HUES6 (cell line): ENCODE data around the gene TULP4.
"Not testable (repeated sequence)": the region's sequence is repeated elsewhere in the genome, so short reads cannot be mapped to it uniquely, and the experiment has no call there.

ENCODE experiments used
- H3K27ac ChIP-seq: 2 replicates; pipeline ENCODE4 v1.7.0; 2013; ENCODE audit warnings: low read depth, mild to moderate bottlenecking, low read length, inconsistent platforms
- H3K27me3 ChIP-seq: 2 replicates; pipeline ENCODE4 v1.6.1; 2013; ENCODE audit warnings: low read length; ENCODE audit not compliant: control insufficient read depth, insufficient read depth
- H3K36me3 ChIP-seq: 2 replicates; pipeline ENCODE4 v1.6.1; 2013; ENCODE audit warnings: low read length; ENCODE audit not compliant: control insufficient read depth, insufficient read depth
- H3K4me1 ChIP-seq: 2 replicates; pipeline ENCODE4 v1.6.1; 2013; ENCODE audit warnings: low read length; ENCODE audit not compliant: control insufficient read depth, insufficient read depth
- H3K4me3 ChIP-seq: 2 replicates; pipeline ENCODE4 v1.5.1; 2013; ENCODE audit warnings: low read depth, low read length
- H3K9ac ChIP-seq: one replicate; pipeline ENCODE4 v1.6.1; 2013; ENCODE audit warnings: mild to moderate bottlenecking, low read length
- H3K9me3 ChIP-seq: 2 replicates; pipeline ENCODE4 v1.6.1; 2013; ENCODE audit warnings: low read depth, low read length; ENCODE audit not compliant: control insufficient read depth, insufficient read depth

The TULP4 gene

DNA sequence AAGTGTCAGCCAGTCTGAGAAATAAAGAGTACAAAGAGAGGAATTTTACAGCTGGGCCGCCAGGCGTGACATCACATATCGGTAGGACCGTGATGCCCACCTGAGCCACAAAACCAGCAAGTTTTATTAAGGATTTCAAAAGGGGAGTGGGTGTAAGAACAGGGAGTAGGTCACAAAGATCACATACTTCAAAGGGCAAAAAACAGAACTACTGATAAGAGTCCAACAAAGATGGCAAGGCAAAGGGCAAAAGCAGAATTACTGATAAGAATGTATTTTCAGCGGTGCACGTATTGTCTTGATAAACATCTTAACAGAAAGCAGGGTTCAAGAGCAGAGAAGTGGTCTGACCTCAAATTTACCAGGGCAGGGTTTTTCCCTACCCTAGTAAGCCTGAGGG lies 33.2 kb downstream of the TULP4 start:
- H3K27ac ChIP-seq, H3K4me3 ChIP-seq, H3K4me1 ChIP-seq, H3K27me3 ChIP-seq, H3K9ac ChIP-seq: not testable (repeated sequence)
- Histone ChIP-seq H3K36me3 (peaks cover 13% of the 10 kb centered on the region), H3K9me3 (peaks cover 65% of the 10 kb centered on the region)

DNA sequence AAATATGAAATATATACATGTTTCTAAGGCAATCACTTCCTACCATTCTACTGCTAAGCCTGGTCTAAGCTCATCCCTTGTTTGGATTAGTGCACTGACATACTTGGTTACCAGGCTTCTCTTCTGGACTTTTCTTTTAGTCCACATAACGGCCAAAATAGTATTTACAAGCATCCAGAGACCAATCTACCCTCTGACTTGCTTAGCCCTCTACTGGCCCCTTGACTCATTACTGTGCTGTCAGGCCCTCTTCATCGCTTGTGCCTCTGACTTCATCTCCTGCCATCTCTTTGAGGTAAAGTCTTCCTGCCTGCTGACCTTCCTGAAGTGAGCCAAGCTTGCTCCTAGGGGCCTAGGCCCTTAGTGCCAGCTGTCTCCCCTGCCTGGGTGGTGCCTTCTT lies 35.1 kb downstream of the TULP4 start:
- H3K36me3 ChIP-seq, result peaks cover 13% of the 10 kb centered on the region
- no peaks in the 10 kb centered on the region for H3K27me3 ChIP-seq

DNA sequence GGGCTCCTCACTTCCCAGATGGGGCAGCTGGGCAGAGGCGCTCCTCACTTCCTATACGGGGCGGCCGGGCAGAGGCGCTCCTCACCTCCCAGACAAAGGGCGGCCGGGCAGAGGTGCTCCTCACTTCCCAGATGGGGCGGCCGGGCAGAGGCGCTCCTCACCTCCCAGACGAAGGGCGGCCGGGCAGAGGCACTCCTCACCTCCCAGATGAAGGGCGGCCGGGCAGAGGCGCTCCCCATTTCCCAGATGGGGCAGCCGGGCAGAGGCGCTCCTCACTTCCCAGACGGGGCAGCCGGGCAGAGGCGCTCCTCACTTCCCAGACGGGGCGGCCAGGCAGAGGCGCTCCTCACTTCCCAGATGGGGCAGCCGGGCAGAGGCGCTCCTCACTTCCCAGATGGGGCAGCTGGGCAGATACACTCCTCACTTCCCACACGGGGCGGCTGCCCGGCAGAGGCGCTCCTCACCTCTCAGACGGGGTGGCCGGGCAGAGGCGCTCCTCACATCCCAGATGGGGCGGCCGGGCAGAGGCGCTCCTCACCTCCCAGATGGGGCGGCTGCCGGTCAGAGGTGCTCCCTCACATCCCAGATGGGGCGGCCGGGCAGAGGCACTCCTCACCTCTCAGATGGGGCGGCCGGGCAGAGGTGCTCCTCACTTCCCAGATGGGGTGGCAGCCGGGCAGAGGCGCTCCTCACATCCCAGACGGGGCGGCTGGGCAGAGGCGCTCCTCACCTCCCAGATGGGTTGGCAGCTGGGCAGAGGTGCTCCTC lies 36.7 kb downstream of the TULP4 start:
- Histone ChIP-seq H3K36me3 (peaks cover 13% of the 10 kb centered on the region), H3K9me3 (peaks cover 50% of the 10 kb centered on the region)
- H3K4me1 ChIP-seq, H3K27ac ChIP-seq, H3K27me3 ChIP-seq, H3K4me3 ChIP-seq, H3K9ac ChIP-seq: not testable (repeated sequence)

More for the DNA sequence above, 35.1 kb downstream of the TULP4 start:
- no peaks in the 10 kb centered on the region; the same call in 1 of the 2 replicates for H3K4me1 ChIP-seq
- peaks cover 60% of the 10 kb centered on the region for H3K9me3 ChIP-seq
- no peak overlapping the region; the same call in 1 of the 2 replicates for H3K4me3 ChIP-seq
- no peak overlapping the region for H3K27ac ChIP-seq
- H3K9ac ChIP-seq, result no peak overlapping the region

DNA sequence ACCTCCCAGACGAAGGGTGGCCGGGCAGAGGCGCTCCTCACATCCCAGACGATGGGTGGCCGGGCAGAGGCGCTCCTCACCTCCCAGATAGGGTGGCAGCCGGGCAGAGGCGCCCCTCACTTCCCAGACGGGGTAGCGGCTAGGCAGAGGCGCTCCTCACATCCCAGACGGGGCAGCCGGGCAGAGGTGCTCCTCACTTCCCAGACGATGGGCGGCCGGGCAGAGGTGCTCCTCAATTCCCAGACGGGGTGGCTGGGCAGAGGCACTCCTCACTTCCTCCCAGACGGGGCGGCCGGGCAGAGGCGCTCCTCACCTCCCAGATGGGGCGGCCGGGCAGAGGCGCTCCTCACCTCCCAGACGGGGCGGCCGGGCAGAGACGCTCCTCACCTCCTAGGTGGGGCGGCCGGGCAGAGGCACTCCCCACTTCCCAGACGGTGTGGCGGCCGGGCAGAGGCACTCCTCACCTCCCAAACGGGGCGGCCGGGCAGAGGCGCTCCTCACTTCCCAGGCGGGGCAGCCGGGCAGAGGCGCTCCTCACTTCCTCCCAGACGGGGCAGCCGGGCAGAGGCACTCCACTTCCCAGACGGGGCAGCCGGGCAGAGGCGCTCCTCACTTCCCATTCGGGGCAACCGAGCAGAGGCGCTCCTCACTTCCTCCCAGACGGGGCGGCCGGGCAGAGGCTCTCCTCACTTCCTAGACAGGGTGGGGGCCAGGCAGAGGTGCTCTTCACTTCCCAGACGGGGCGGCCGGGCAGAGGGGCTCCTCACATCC lies 37.4 kb downstream of the TULP4 start:
- not testable (repeated sequence) for H3K4me3 ChIP-seq, H3K27ac ChIP-seq, H3K4me1 ChIP-seq, H3K9ac ChIP-seq, H3K27me3 ChIP-seq
- Histone ChIP-seq H3K36me3 (peaks cover 13% of the 10 kb centered on the region), H3K9me3 (peaks cover 44% of the 10 kb centered on the region)

DNA sequence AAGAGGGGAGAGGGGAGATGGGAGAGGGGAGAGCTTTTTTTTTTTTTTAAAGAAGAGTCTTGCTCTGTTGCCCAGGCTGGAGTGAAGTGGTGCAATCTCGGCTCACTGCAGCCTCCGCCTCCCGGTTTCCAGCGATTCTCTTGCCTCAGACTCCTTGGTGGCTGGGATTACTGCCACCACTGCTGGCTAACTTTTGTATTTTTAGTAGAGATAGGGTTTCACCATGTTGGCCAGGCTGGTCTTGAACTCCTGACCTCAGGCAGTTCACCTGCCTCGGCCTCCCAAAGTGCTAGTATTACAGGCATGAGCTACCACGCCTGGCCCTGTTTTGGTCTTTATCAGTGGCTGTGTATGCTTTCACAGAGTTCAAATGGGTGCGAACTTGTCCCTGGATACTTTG lies 38.5 kb downstream of the TULP4 start:
- not testable (repeated sequence) for H3K27ac ChIP-seq, H3K4me1 ChIP-seq, H3K4me3 ChIP-seq, H3K27me3 ChIP-seq, H3K9ac ChIP-seq
- peaks cover 13% of the 10 kb centered on the region for H3K36me3 ChIP-seq
- peaks cover 35% of the 10 kb centered on the region for H3K9me3 ChIP-seq

DNA sequence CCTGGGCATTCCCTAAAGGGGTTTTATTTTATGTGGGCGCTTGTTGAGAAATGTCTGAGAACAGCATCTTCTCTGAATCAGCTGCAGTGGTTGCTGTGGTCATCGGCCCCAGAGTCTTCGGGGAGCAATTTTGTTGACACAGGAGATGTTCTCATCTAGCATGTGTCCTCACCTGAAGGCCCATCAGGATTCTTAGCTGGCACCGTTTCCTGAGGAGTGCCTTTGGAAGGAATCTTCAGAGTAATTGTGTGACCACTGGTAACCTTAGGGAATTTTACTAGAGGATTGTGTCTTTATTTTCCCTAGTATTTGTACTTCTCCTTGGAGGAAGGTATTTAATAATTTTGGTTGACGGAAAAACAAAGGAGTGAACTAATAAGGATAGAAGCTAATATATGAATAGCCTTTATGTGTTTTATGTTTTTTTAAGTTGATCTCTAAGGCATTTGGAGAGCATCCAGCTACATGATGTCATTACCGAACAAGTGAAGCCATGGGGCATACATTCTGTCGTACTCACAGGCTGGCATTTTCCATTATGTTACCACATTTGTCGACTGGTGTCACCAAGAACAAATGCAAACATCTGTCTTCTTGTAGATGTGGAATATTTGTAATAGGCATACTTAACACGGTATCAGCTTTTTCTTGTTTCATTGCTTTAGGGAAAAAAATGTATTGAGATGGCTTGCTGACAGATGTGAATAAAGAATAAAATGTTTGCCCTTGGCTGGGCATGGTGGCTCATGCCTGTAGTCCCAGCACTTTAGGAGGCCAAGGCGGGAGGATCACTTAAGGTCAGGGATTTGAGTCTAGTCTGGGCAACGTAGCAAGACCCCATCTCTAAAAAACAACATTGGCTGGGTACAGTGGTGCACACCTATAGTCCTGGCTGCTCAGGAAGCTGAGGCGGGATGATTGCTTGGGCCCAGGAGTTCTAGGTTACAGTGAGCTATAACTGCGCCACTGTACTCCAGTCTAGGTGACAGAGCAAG lies 41.9 kb downstream of the TULP4 start:
- H3K27me3 ChIP-seq, result no peaks in the 10 kb centered on the region
- H3K36me3 ChIP-seq, result 0 out of 2 replicates have a peak, but pooled peaks cover 3% of the 10 kb centered on the region
- H3K4me1 ChIP-seq, result no peaks in the 10 kb centered on the region
- H3K9me3 ChIP-seq, result peaks cover 12% of the 10 kb centered on the region
- no peak overlapping the region for H3K4me3 ChIP-seq
- no peak overlapping the region for H3K27ac ChIP-seq
- H3K9ac ChIP-seq, result no peak overlapping the region

DNA sequence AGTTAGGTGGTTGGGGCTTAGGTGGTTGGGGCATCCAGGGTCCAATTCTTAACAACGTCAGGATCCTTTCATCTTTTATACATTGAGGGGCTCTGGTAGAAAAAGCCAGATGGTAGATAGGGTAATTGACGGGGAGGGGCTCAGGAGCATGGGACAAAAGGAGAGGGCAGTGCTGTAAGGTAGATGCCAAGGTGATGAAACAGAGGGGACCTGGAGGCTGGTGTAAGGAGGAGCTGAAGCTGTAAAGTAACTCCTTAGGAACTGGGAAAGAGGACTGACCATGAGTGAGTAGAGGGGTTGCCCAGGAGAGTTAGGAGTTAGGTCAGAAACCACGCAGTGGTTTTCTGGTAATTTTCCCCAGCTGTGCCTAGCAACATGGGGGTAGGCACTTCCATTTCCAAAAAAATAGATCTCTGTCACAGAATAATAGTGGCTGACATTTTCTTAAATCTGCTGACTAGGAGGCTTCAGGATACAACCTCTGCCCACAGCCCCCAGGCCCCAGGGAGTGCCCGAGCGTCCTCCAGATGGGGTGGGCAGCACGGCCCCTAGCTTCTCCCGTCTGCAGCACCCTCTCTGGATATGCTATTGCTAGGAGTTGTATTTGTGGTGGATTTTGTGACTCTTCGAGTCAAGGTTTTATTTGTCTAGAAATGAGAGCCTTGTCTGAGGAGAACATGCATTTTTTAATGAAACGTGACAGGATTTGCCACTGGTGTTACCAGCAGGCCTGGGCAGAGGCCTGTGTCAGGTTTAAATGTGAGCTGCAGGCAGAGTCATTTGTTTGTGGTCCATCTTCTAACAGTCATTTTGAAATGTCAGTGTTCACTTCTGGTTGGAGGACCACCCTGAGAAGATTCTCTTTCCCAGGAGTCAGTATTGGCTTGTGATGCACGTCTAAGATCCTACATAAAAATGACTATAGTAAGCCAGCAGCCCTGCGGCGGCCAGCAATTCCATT lies 44.6 kb downstream of the TULP4 start:
- Histone ChIP-seq H3K27ac (no peak overlapping the region), H3K9me3 (no peaks in the 10 kb centered on the region; the same call in 1 of the 2 replicates), H3K36me3 (0 out of 2 replicates have a peak, but pooled peaks cover 3% of the 10 kb centered on the region), H3K27me3 (no peaks in the 10 kb centered on the region), H3K9ac (no peak overlapping the region), H3K4me1 (no peaks in the 10 kb centered on the region), H3K4me3 (no peak overlapping the region)

DNA sequence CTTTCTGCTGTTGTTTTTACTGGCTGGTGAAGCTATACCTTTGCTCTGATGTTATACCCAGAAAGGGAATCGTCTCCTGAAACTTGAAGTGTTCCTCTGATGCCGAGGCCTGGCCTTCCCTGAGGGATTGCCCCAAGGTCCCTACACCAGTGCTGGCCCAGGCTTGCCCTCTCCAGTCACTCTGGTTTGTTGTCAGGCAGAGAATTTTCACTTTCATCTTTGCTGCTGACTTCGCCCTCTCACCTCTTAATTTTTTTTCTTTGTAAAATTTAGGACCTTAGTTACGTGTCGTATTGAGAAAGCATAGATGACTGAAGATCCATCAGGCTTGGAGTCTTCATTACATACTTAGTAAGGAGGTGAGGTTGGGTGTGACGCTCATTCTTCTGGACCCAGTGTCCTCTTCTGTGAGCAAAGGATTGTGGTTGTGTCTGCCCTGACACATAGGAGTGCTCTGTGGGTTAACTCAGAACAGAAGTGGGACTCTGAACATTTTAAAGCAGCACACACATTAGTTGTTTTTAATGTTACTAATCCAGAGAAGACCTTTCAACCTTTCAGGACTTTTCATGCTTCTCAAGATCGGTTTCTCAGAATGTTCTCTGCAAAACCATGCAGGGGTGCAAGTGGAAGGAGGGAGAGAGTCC lies 45.4 kb downstream of the TULP4 start:
- no peak overlapping the region for H3K4me3 ChIP-seq
- no peak overlapping the region for H3K27ac ChIP-seq
- no peaks in the 10 kb centered on the region for H3K4me1 ChIP-seq
- H3K27me3 ChIP-seq, result no peaks in the 10 kb centered on the region
- no peak overlapping the region for H3K9ac ChIP-seq
- H3K9me3 ChIP-seq, result no peaks in the 10 kb centered on the region; the same call in 1 of the 2 replicates
- 0 out of 2 replicates have a peak, but pooled peaks cover 3% of the 10 kb centered on the region for H3K36me3 ChIP-seq

DNA sequence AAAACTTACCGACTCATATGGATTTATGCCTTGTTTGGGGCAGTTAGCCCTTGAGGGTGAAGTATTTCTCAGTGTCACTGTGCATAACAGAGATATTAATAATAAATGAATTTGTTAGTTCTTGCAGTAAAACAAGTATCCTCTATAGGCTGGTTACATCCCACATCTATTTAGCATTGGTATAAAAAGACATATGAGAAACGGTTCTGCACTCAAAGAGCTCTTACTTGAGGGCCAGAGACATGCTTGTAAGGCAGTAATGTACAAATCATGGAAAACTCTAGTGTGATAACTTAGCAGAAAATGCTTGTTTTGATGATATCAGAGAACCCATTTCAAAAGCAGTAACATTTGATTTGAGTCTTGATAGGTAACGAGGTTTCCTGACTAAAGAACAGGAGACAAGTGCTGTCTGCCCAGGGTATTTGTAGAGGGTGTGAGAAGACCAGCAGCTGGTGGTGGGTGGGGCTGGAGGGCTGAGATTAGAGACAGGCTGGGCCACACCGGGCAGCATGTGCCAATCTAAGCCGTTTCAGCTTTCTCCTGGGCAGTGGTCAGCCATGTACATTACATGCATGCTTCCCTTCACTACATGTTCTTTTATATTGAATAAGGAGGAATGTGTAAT lies 46.3 kb downstream of the TULP4 start:
- Histone ChIP-seq H3K4me3 (no peak overlapping the region), H3K27me3 (no peaks in the 10 kb centered on the region), H3K9me3 (no peaks in the 10 kb centered on the region; the same call in 1 of the 2 replicates), H3K4me1 (no peaks in the 10 kb centered on the region), H3K36me3 (0 out of 2 replicates have a peak, but pooled peaks cover 3% of the 10 kb centered on the region), H3K27ac (no peak overlapping the region), H3K9ac (no peak overlapping the region)
